GM18511 (cell line): ENCODE measurements around the gene C1orf226.

ENCODE experiments used
- ATAC-seq: cut with Tn5 transposase; IDR thresholded peaks from one replicate; pipeline ENCODE4 v1.9.1; 2021; ENCODE audit warnings: mild to moderate bottlenecking, moderate library complexity; ENCODE audit not compliant: unreplicated experiment

Gene C1orf226

GRCh38 chr1:162365284-162366020, 16.1 kb upstream of the C1orf226 start:
- no peak for ATAC-seq

GRCh38 chr1:162366149-162366548, 15.4 kb upstream of the C1orf226 start:
- no peak for ATAC-seq

- ATAC-seq: no peak
These were observed 14.9 kb upstream of the C1orf226 start for GRCh38 chr1:162366671-162367070.

GRCh38 chr1:162367073-162367472, 14.5 kb upstream of the C1orf226 start:
- no peak for ATAC-seq

- ATAC-seq: no peak
These were observed 13.8 kb upstream of the C1orf226 start for GRCh38 chr1:162367772-162368171.

GRCh38 chr1:162368451-162368850, 13.1 kb upstream of the C1orf226 start:
- no peak for ATAC-seq

GRCh38 chr1:162369571-162369970, 12.0 kb upstream of the C1orf226 start:
- ATAC-seq: no peak

GRCh38 chr1:162370161-162370560, 11.4 kb upstream of the C1orf226 start:
- ATAC-seq: no peak

GRCh38 chr1:162370721-162371120, 10.8 kb upstream of the C1orf226 start:
- no peak for ATAC-seq

GRCh38 chr1:162371611-162372010, 9.9 kb upstream of the C1orf226 start:
- ATAC-seq: no peak

GRCh38 chr1:162372159-162373071, 9.1 kb upstream of the C1orf226 start:
- ATAC-seq: no peak

GRCh38 chr1:162373072-162373427, 8.5 kb upstream of the C1orf226 start:
- no peak for ATAC-seq

GRCh38 chr1:162373541-162374260, 7.8 kb upstream of the C1orf226 start:
- ATAC-seq: no peak

GRCh38 chr1:162374406-162374805, 7.1 kb upstream of the C1orf226 start:
- ATAC-seq: no peak

GRCh38 chr1:162375463-162375862, 6.1 kb upstream of the C1orf226 start:
- no peak for ATAC-seq

GRCh38 chr1:162376691-162377090, 4.8 kb upstream of the C1orf226 start, which contains the start of gene SPATA46:
SPATA46 (minus strand) TSS chr1:162376854; CDS start chr1:162376790, 64 bp downstream.
- no peak for ATAC-seq

- no peak for ATAC-seq
These were observed 1.3 kb upstream of the C1orf226 start for GRCh38 chr1:162380061-162380846.

GRCh38 chr1:162381941-162382750, 618 bp downstream of the C1orf226 start:
- no peak for ATAC-seq

- ATAC-seq: no peak
These were observed 1.6 kb downstream of the C1orf226 start for GRCh38 chr1:162383091-162383490.

- no peak for ATAC-seq
These were observed 2.0 kb downstream of the C1orf226 start for GRCh38 chr1:162383516-162383915.
